HCT116 (cell line): ENCODE results near the gene CLCF1. TPM values are rescaled to one million over a fixed set of nuclear protein-coding genes. Genes with fewer than 3 reads are reported as not detected.
"Not testable (repeated sequence)": the region's sequence is repeated elsewhere in the genome, so short reads cannot be mapped to it uniquely, and the experiment has no call there.

Experiments
- ATAC-seq: fragments of 200-7000 bp; cut with Tn5 transposase; 2 replicates; pipeline ENCODE4 v1.9.1; 2020; ENCODE audit warnings: mild to moderate bottlenecking, moderate library complexity
- BruUV-seq: library from RNA; stranded (reverse); fragments of 400-500 nt; replicated peaks from 2 replicates; lab custom pipeline; 2021; lab: Mats Ljungman, UMichigan
- CTCF ChIA-PET: fragments of 300-600 bp; sonication (Branson Sonifier 250); formaldehyde crosslinking; loops from one replicate; lab custom pipeline; 2021; ENCODE audit warnings: antibody characterized with exemption; lab: Charles Lee
- POLR2A ChIA-PET: fragments of 300-600, 350-600 bp; sonication (Branson Sonifier 250); formaldehyde crosslinking; loops from one replicate; lab custom pipeline; 2021; ENCODE audit warnings: antibody characterized with exemption; lab: Charles Lee
- RAD21 ChIA-PET, 2 experiments: fragments of 300-600 bp; sonication (Branson Sonifier 250); formaldehyde crosslinking; loops; one replicate each; lab custom pipeline; 2023; ENCODE audit warnings: low total read pairs in 2 of 2; ENCODE audit not compliant: uncharacterized antibody in 2 of 2, unreplicated experiment in 2 of 2, low non-redundant PET in 1 of 2; lab: Charles Lee
- DNase-seq: peaks from one replicate; pipeline ENCODE4 v3.0.0-alpha.2; 2010; ENCODE audit warnings: low read depth, low spot score
- H2AFZ ChIP-seq: fragments of 200-600 bp; shearing (Covaris generic), sonication (generic); 2 replicates; pipeline ENCODE4 v1.6.1; 2017; ENCODE audit warnings: low read depth, mixed run types, mixed read lengths, antibody characterized with exemption, low read length; ENCODE audit not compliant: poor library complexity, severe bottlenecking
- H3K27ac ChIP-seq: 2 replicates; pipeline ENCODE4 v1.5.1; 2012; ENCODE audit warnings: low read depth, low read length
- H3K27me3 ChIP-seq: fragments of 200-600 bp; sonication (generic); 2 replicates; pipeline ENCODE4 v1.6.1; 2016; ENCODE audit warnings: mixed run types, low read length, mixed read lengths; ENCODE audit not compliant: insufficient read depth
- H3K36me3 ChIP-seq, 2 experiments: fragments of 200-500 bp in 1 of 2; fragments of 200-600 bp in 1 of 2; sonication (Bioruptor generic) in 1 of 2; sonication (generic) in 1 of 2; 2 replicates each; pipeline versions ENCODE4 v1.5.1 to v1.6.1; 2014 to 2016; ENCODE audit warnings: low read length in 2 of 2, inconsistent platforms in 1 of 2, mixed read lengths in 1 of 2, mixed run types in 1 of 2; ENCODE audit not compliant: insufficient read depth in 2 of 2, control insufficient read depth in 1 of 2
- H3K4me1 ChIP-seq, 2 experiments: fragments of 200-600 bp in 1 of 2; sonication (generic) in 1 of 2; 2 replicates each; pipeline versions ENCODE4 v1.5.1 to v1.6.1; 2012 to 2017; ENCODE audit warnings: low read length in 2 of 2, inconsistent platforms in 1 of 2, mild to moderate bottlenecking in 1 of 2, mixed read lengths in 1 of 2, mixed run types in 1 of 2, moderate library complexity in 1 of 2; ENCODE audit not compliant: insufficient read depth in 2 of 2, control insufficient read depth in 1 of 2
- H3K4me2 ChIP-seq: fragments of 200-600 bp; sonication (generic); 2 replicates; pipeline ENCODE4 v1.6.1; 2017; ENCODE audit warnings: mixed run types, low read length, mixed read lengths
- H3K4me3 ChIP-seq, 2 experiments: fragments of 200-600 bp in 1 of 2; sonication (generic) in 1 of 2; replicated peaks in 1 of 2; 2 replicates each; pipeline ENCODE4 v1.5.1; 2011 to 2016; ENCODE audit warnings: low read length in 2 of 2, control low read depth in 1 of 2, low read depth in 1 of 2, mild to moderate bottlenecking in 1 of 2, mixed read lengths in 1 of 2, mixed run types in 1 of 2
- H3K79me2 ChIP-seq: fragments of 200-600 bp; sonication (generic); 2 replicates; pipeline ENCODE4 v1.6.1; 2017; ENCODE audit warnings: mild to moderate bottlenecking, mixed run types, low read length, moderate library complexity, mixed read lengths; ENCODE audit not compliant: insufficient read depth
- H3K9ac ChIP-seq: fragments of 200-600 bp; sonication (generic); 2 replicates; pipeline ENCODE4 v1.6.1; 2016; ENCODE audit warnings: low read length, mixed read lengths
- H3K9me2 ChIP-seq: fragments of 200-600 bp; sonication (generic), shearing (Covaris generic); 2 replicates; pipeline ENCODE4 v1.6.1; 2017; ENCODE audit warnings: mixed run types, mild to moderate bottlenecking, moderate library complexity; ENCODE audit not compliant: insufficient read depth
- H3K9me3 ChIP-seq, 2 experiments: fragments of 200-500 bp in 1 of 2; fragments of 200-600 bp in 1 of 2; sonication (Bioruptor generic) in 1 of 2; sonication (generic) in 1 of 2; 2 replicates each; pipeline ENCODE4 v1.6.1; 2014 to 2017; ENCODE audit warnings: low read length in 2 of 2, mixed read lengths in 2 of 2, inconsistent platforms in 1 of 2, low read depth in 1 of 2, mild to moderate bottlenecking in 1 of 2, mixed run types in 1 of 2, moderate library complexity in 1 of 2; ENCODE audit not compliant: control insufficient read depth in 1 of 2, insufficient read depth in 1 of 2
- H4K20me1 ChIP-seq: fragments of 200-600 bp; sonication (generic), shearing (Covaris generic); 2 replicates; pipeline ENCODE4 v1.6.1; 2017; ENCODE audit warnings: mixed run types, mild to moderate bottlenecking, moderate library complexity; ENCODE audit not compliant: insufficient read depth
- CBX3 ChIP-seq: IDR thresholded peaks from 2 replicates; pipeline ENCODE4 v1.6.1; 2012; ENCODE audit warnings: low read depth
- EZH2 ChIP-seq: fragments of 200-600 bp; sonication (generic); IDR thresholded peaks from 2 replicates; pipeline ENCODE4 v1.6.1; 2017; ENCODE audit warnings: antibody characterized with exemption, mixed run types
- REST ChIP-seq: IDR thresholded peaks from 2 replicates; pipeline ENCODE4 v1.6.1; 2012; ENCODE audit warnings: low read depth
- intact Hi-C: fragments of 100-400 bp; cut with micrococcal nuclease; formaldehyde crosslinking; loops from 2 replicates; pipeline ENCODE4 v1.10.0; 2022
- total RNA-seq: library from RNA; stranded (reverse); gene quantifications from one replicate; pipeline ENCODE4 v1.2.1, GENCODE V29; 2021; ENCODE audit not compliant: unreplicated experiment

The CLCF1 gene
- total RNA-seq, 1 experiment from 2014 or later = 12.2 TPM

GRCh38 chr11:67320011-67320410 is 53.4 kb downstream of the CLCF1 start (continued):
- TF ChIP-seq REST (no peak), CBX3 (no peak), EZH2 (no peak)

- Histone ChIP-seq H3K79me2 (peaks cover 11% of the 10 kb centered on the region; the same call in 1 of the 2 replicates), H3K4me1 (peaks cover 3 to 19% of the 10 kb centered on the region in 2 experiments; a peak in 3 of 4 replicates), H3K9ac (peak overlapping the region; percentile 88; the same call in 1 of the 2 replicates), H3K4me3 (peak overlapping the region; percentile 81 to 90), H3K4me2 (peak overlapping the region; percentile 78)
- BruUV-seq, H3K9me2 ChIP-seq, intact Hi-C loops, DNase-seq, POLR2A ChIA-PET, H3K9me3 ChIP-seq, H3K36me3 ChIP-seq, H4K20me1 ChIP-seq, CTCF ChIA-PET, H3K27ac ChIP-seq, H2AFZ ChIP-seq, ATAC-seq, H3K27me3 ChIP-seq: not testable (repeated sequence)
- RAD21 ChIA-PET = interaction anchor here in 1 of 2 experiments (1.5 kb wide), 1 partner anchor 27 kb away, joined by 4 read pairs; no protein-coding TSS in a partner anchor
Measured at GRCh38 chr11:67318876-67319275, 54.5 kb downstream of the CLCF1 start.
